Prostate gland (tissue), 2 donors: ENCODE results near the gene ADAM15.

ENCODE experiments used
- CTCF ChIP-seq, 4 experiments: fragments of 200-600 bp in 2 of 4; fragments of 450-650 bp in 2 of 4; sonication (generic) in 2 of 4; IDR thresholded peaks; 1 replicate in 3 of 4; 2 replicates in 1 of 4; pipeline ENCODE4 v1.5.1; 2016 to 2019; ENCODE audit warnings: antibody characterized with exemption in 4 of 4, mild to moderate bottlenecking in 2 of 4, moderate library complexity in 2 of 4
- POLR2A ChIP-seq: fragments of 450-650 bp; IDR thresholded peaks from one replicate; pipeline ENCODE4 v1.6.1; 2016; ENCODE audit warnings: antibody characterized with exemption, mild to moderate bottlenecking

- TF ChIP-seq CTCF (IDR thresholded peaks at IDR 0.05) (peak in 2 of 4 experiments; percentile 38 to 52), POLR2A (no peak)
These were observed 1.6 kb downstream of the ADAM15 start for GRCh38 chr1:155052439-155053395.
